IMR-90 (cell line): ENCODE measurements around the gene GRB10. TPM values are rescaled to one million over a fixed set of nuclear protein-coding genes. Genes with fewer than 3 reads are reported as not detected.
A peak's percentile ranks its signal among the peaks of the same experiment; 100 is the strongest.

Source experiments
- ATAC-seq: fragments of 200-7000 bp; cut with Tn5 transposase; 2 replicates; pipeline ENCODE4 v1.9.1; 2020; ENCODE audit warnings: low read depth, mild to moderate bottlenecking, moderate library complexity
- BruUV-seq: library from RNA; stranded (reverse); fragments of 400-500 nt; replicated peaks from 2 replicates; lab custom pipeline; 2021; lab: Mats Ljungman, UMichigan
- CTCF ChIA-PET: fragments of 300-600 bp; formaldehyde crosslinking; extraction: SDS; loops from one replicate; lab custom pipeline; 2021; ENCODE audit warnings: antibody characterized with exemption; lab: Yijun Ruan, JAX
- POLR2A ChIA-PET: fragments of 300-600 bp; sonication (Branson Sonifier 250); formaldehyde crosslinking; loops from one replicate; lab custom pipeline; 2022; ENCODE audit warnings: antibody characterized with exemption; ENCODE audit not compliant: unreplicated experiment; lab: Charles Lee
- DNase-seq: peaks from one replicate; pipeline ENCODE4 v3.0.0; 2013
- H2AFZ ChIP-seq: replicated peaks from 2 replicates; pipeline ENCODE3; 2013; ENCODE audit warnings: low read length, mild to moderate bottlenecking; ENCODE audit not compliant: poor library complexity
- H2AK5ac ChIP-seq: 2 replicates; pipeline ENCODE4 v1.6.1; 2013; ENCODE audit warnings: low read depth, low read length, inconsistent platforms
- H2AK9ac ChIP-seq: replicated peaks from 2 replicates; pipeline ENCODE3; 2013; ENCODE audit warnings: mild to moderate bottlenecking, low read depth, low read length, moderate library complexity; ENCODE audit not compliant: poor library complexity
- H2BK120ac ChIP-seq: 2 replicates; pipeline ENCODE4 v1.6.1; 2013; ENCODE audit warnings: low read depth, low read length, inconsistent platforms
- H2BK15ac ChIP-seq: 3 replicates; pipeline ENCODE4 v1.6.1; 2013; ENCODE audit warnings: low read depth, low read length, inconsistent platforms
- H2BK20ac ChIP-seq: 2 replicates; pipeline ENCODE4 v1.6.1; 2013; ENCODE audit warnings: low read depth, mild to moderate bottlenecking, inconsistent platforms, low read length, moderate library complexity
- H2BK5ac ChIP-seq: 2 replicates; pipeline ENCODE4 v1.6.1; 2013; ENCODE audit warnings: mild to moderate bottlenecking, low read depth, low read length, inconsistent platforms; ENCODE audit not compliant: poor library complexity, severe bottlenecking
- H3K14ac ChIP-seq: replicated peaks from 2 replicates; pipeline ENCODE4 v1.6.1; 2013; ENCODE audit warnings: low read depth, low read length, inconsistent platforms
- H3K18ac ChIP-seq: 2 replicates; pipeline ENCODE4 v1.6.1; 2013; ENCODE audit warnings: low read depth, low read length, control low read depth
- H3K23ac ChIP-seq: 2 replicates; pipeline ENCODE4 v1.6.1; 2013; ENCODE audit warnings: low read depth, low read length, inconsistent platforms
- H3K27ac ChIP-seq: 2 replicates; pipeline ENCODE4 v1.5.1; 2013; ENCODE audit warnings: mild to moderate bottlenecking, control low read depth, low read length; ENCODE audit not compliant: insufficient read depth
- H3K27me3 ChIP-seq: 2 replicates; pipeline ENCODE4 v1.6.1; 2013; ENCODE audit warnings: low read length; ENCODE audit not compliant: control insufficient read depth, insufficient read depth
- H3K36me3 ChIP-seq: 2 replicates; pipeline ENCODE4 v1.6.1; 2013; ENCODE audit warnings: low read length, mixed read lengths; ENCODE audit not compliant: control insufficient read depth, insufficient read depth
- H3K4ac ChIP-seq: 2 replicates; pipeline ENCODE4 v1.6.1; 2013; ENCODE audit warnings: low read depth, low read length, inconsistent platforms
- H3K4me1 ChIP-seq: 2 replicates; pipeline ENCODE4 v1.6.1; 2013; ENCODE audit warnings: low read length, mixed read lengths; ENCODE audit not compliant: control insufficient read depth, insufficient read depth
- H3K4me2 ChIP-seq: 2 replicates; pipeline ENCODE4 v1.6.1; 2013; ENCODE audit warnings: low read depth, mild to moderate bottlenecking, control low read depth, low read length, moderate library complexity
- H3K4me3 ChIP-seq: 2 replicates; pipeline ENCODE4 v1.5.1; 2013; ENCODE audit warnings: low read depth, mild to moderate bottlenecking, control low read depth, low read length, moderate library complexity; ENCODE audit not compliant: insufficient read depth
- H3K56ac ChIP-seq: 2 replicates; pipeline ENCODE4 v1.6.1; 2013; ENCODE audit warnings: low read length, inconsistent platforms; ENCODE audit not compliant: insufficient read depth; ENCODE audit errors: extremely low read depth
- H3K79me1 ChIP-seq, 2 experiments: 2 replicates each; pipeline ENCODE4 v1.6.1; 2013; ENCODE audit warnings: low read length in 2 of 2, inconsistent platforms in 1 of 2, low read depth in 1 of 2
- H3K9ac ChIP-seq: 2 replicates; pipeline ENCODE4 v1.6.1; 2013; ENCODE audit warnings: low read depth, low read length, control low read depth
- H3K9me1 ChIP-seq: 2 replicates; pipeline ENCODE4 v1.6.1; 2013; ENCODE audit warnings: low read length, inconsistent platforms; ENCODE audit not compliant: insufficient read depth
- H3K9me3 ChIP-seq: 2 replicates; pipeline ENCODE4 v1.6.1; 2013; ENCODE audit warnings: low read length; ENCODE audit not compliant: control insufficient read depth, insufficient read depth
- H4K20me1 ChIP-seq: 2 replicates; pipeline ENCODE4 v1.6.1; 2013; ENCODE audit warnings: low read length, inconsistent platforms; ENCODE audit not compliant: insufficient read depth
- H4K5ac ChIP-seq: 2 replicates; pipeline ENCODE4 v1.6.1; 2013; ENCODE audit warnings: mild to moderate bottlenecking, low read depth, low read length, control low read depth
- H4K8ac ChIP-seq, 2 experiments: 2 replicates each; pipeline ENCODE4 v1.6.1; 2013; ENCODE audit warnings: low read depth in 2 of 2, low read length in 2 of 2, control low read depth in 1 of 2, inconsistent platforms in 1 of 2
- H4K91ac ChIP-seq: 2 replicates; pipeline ENCODE4 v1.6.1; 2013; ENCODE audit warnings: low read depth, low read length, inconsistent platforms; ENCODE audit not compliant: insufficient read depth
- BHLHE40 ChIP-seq: fragments of 150-350 bp; IDR thresholded peaks from 2 replicates; pipeline ENCODE4 v1.6.1; 2016; ENCODE audit warnings: mild to moderate bottlenecking, low read depth, low read length
- CHD1 ChIP-seq: IDR thresholded peaks from 2 replicates; pipeline ENCODE4 v1.6.1; 2012; ENCODE audit warnings: low read depth, low read length, improper control_type of control experiment
- FOS ChIP-seq: fragments of 150-350 bp; IDR thresholded peaks from 2 replicates; pipeline ENCODE4 v1.6.1; 2016; ENCODE audit warnings: low read depth, low read length
- MXI1 ChIP-seq: IDR thresholded peaks from 2 replicates; pipeline ENCODE4 v1.6.1; 2012; ENCODE audit warnings: low read depth, mild to moderate bottlenecking, low read length, moderate library complexity, borderline replicate concordance
- NFE2L2 ChIP-seq: fragments of 150-350 bp; IDR thresholded peaks from 2 replicates; pipeline ENCODE4 v1.6.1; 2016; ENCODE audit warnings: low read depth, mild to moderate bottlenecking, low read length
- RFX5 ChIP-seq: IDR thresholded peaks from 2 replicates; pipeline ENCODE4 v1.8.0; 2012; ENCODE audit warnings: low read depth, mild to moderate bottlenecking, low read length, moderate library complexity
- SMC3 ChIP-seq: fragments of 150-350 bp; IDR thresholded peaks from 2 replicates; pipeline ENCODE4 v1.6.1; 2016; ENCODE audit warnings: low read depth, mild to moderate bottlenecking, antibody characterized with exemption, low read length, moderate library complexity
- WGBS, 2 experiments: methylation state at CpG; one replicate each; pipeline versions ENCODE4 v1.1.5 to v1.1.7; 2013; ENCODE audit warnings: missing lambda C conversion rate in 2 of 2; ENCODE audit not compliant: insufficient read length in 1 of 2; ENCODE audit errors: extremely low coverage in 2 of 2; 5-methylcytosine and 5-hydroxymethylcytosine counted together
- dilution Hi-C: fragments of 300-500 bp; cut with HindIII; formaldehyde crosslinking; loops from one replicate; pipeline ENCODE4 v1.14.3; 2018; ENCODE audit warnings: low sequenced_read_pairs; ENCODE audit not compliant: unreplicated experiment
- in situ Hi-C: fragments of 300-500 bp; cut with MboI; formaldehyde crosslinking; loops from 3 replicates; pipeline ENCODE4 v1.14.3; 2019; ENCODE audit warnings: low sequenced_read_pairs, inconsistent platforms, mixed read lengths
- intact Hi-C: fragments of 100-400 bp; cut with micrococcal nuclease; formaldehyde crosslinking; loops from 2 replicates; pipeline ENCODE4 v1.10.0; 2022
- polyA plus RNA-seq, 3 experiments: library from polyadenylated mRNA; depleted of rRNA; stranded (reverse); fragments of >200 nt; gene quantifications; 2 replicates each; pipeline ENCODE4 v1.2.3, GENCODE V29; 2012; ENCODE audit warnings: low replicate concordance in 1 of 3
- total RNA-seq: library from RNA; depleted of rRNA; stranded (reverse); fragments of >200 nt; gene quantifications from 2 replicates; pipeline ENCODE4 v1.2.3, GENCODE V29; 2012
- TF ChIP-seq, protein P1 (sequence below): conservative IDR thresholded peaks from 2 replicates; pipeline ENCODE4 v1.5.1; 2012; ENCODE audit warnings: mild to moderate bottlenecking, low read depth, low read length, improper control_type of control experiment
- TF ChIP-seq, protein P2 (sequence below): fragments of 150-350 bp; IDR thresholded peaks from 2 replicates; pipeline ENCODE4 v1.6.1; 2016; ENCODE audit warnings: low read depth, mild to moderate bottlenecking, low read length, moderate library complexity, borderline replicate concordance
- TF ChIP-seq, protein P3 (sequence below): fragments of 150-350 bp; IDR thresholded peaks from 2 replicates; pipeline ENCODE4 v1.6.1; 2017; ENCODE audit warnings: mild to moderate bottlenecking, antibody characterized with exemption, low read length, low read depth

GRB10 gene
- total and polyA plus RNA-seq, 2 of the 4 experiments (the other 2 are of a cell fraction), result 6.3 to 15.1 TPM

DNA sequence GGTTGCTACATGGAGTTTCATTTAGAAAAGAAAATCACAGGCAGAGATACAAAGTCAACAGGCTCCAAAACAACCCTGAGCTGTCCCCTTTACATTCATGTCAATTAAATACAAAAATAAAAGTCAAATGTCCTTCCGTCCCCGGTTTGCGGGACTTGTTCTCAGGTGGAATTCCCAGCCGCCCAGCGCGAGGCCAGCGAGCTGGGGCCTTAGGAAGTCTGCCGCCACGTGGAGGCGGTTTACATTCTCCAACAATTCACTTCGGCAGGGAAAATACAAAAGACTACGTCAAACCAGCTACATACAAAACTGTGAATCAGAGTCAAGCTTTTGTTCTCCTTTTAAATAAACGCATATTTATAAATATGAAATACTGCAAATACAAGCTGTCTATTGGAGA is 192.2 kb downstream of the GRB10 start:
- no peak overlapping the region for H3K4me3 ChIP-seq
- no peaks in the 10 kb centered on the region for H3K27me3 ChIP-seq
- no peak overlapping the region for H4K5ac ChIP-seq
- peaks cover 2% of the 10 kb centered on the region; the same call in 1 of the 2 replicates for H3K9me1 ChIP-seq
- in situ Hi-C loops, result no loop called here
- H3K9me3 ChIP-seq, result no peaks in the 10 kb centered on the region
- no peak overlapping the region for H3K9ac ChIP-seq
- no peak overlapping the region for H4K91ac ChIP-seq
- H2AK9ac ChIP-seq, result no peak overlapping the region
- dilution Hi-C loops, result no loop called here
- no peak overlapping the region for H2BK120ac ChIP-seq
- TF ChIP-seq BHLHE40 (no peak), MXI1 (no peak), NFE2L2 (no peak), CHD1 (no peak), SMC3 (no peak), FOS (no peak), RFX5 (no peak)
- TF ChIP-seq, protein P1, sequence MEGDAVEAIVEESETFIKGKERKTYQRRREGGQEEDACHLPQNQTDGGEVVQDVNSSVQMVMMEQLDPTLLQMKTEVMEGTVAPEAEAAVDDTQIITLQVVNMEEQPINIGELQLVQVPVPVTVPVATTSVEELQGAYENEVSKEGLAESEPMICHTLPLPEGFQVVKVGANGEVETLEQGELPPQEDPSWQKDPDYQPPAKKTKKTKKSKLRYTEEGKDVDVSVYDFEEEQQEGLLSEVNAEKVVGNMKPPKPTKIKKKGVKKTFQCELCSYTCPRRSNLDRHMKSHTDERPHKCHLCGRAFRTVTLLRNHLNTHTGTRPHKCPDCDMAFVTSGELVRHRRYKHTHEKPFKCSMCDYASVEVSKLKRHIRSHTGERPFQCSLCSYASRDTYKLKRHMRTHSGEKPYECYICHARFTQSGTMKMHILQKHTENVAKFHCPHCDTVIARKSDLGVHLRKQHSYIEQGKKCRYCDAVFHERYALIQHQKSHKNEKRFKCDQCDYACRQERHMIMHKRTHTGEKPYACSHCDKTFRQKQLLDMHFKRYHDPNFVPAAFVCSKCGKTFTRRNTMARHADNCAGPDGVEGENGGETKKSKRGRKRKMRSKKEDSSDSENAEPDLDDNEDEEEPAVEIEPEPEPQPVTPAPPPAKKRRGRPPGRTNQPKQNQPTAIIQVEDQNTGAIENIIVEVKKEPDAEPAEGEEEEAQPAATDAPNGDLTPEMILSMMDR, result no peak
- TF ChIP-seq, protein P2, sequence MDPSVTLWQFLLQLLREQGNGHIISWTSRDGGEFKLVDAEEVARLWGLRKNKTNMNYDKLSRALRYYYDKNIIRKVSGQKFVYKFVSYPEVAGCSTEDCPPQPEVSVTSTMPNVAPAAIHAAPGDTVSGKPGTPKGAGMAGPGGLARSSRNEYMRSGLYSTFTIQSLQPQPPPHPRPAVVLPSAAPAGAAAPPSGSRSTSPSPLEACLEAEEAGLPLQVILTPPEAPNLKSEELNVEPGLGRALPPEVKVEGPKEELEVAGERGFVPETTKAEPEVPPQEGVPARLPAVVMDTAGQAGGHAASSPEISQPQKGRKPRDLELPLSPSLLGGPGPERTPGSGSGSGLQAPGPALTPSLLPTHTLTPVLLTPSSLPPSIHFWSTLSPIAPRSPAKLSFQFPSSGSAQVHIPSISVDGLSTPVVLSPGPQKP, result no peak
- TF ChIP-seq, protein P3, sequence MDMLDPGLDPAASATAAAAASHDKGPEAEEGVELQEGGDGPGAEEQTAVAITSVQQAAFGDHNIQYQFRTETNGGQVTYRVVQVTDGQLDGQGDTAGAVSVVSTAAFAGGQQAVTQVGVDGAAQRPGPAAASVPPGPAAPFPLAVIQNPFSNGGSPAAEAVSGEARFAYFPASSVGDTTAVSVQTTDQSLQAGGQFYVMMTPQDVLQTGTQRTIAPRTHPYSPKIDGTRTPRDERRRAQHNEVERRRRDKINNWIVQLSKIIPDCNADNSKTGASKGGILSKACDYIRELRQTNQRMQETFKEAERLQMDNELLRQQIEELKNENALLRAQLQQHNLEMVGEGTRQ, result no peak
- no peaks in the 10 kb centered on the region for H3K79me1 ChIP-seq
- H3K27ac ChIP-seq, result no peak overlapping the region
- ChIA-PET CTCF (interaction anchor here (0.7 kb wide), 1 partner anchor 551 kb away, joined by 9 read pairs; no protein-coding TSS in a partner anchor), POLR2A (interaction anchor here (0.6 kb wide), 1 partner anchor 60 kb away, joined by 3 read pairs; no protein-coding TSS in a partner anchor)
- no peak overlapping the region for H3K4me2 ChIP-seq
- peaks cover 15% of the 10 kb centered on the region for H3K36me3 ChIP-seq
- H2BK5ac ChIP-seq, result no peak overlapping the region
- no peak overlapping the region for H2AK5ac ChIP-seq
- no peaks in the 10 kb centered on the region for H3K4me1 ChIP-seq
- no peak overlapping the region for H3K4ac ChIP-seq
- DNase-seq, result no peak
- no peak overlapping the region for H2BK20ac ChIP-seq
- no peak for ATAC-seq
- no peak overlapping the region for H3K23ac ChIP-seq
- WGBS, 2 experiments, result 97% methylated on average over 8 of the region's 13 CpGs; no CpG with 5 or more reads in 1 of the 2 experiments
- H2BK15ac ChIP-seq, result no peak overlapping the region
- H4K8ac ChIP-seq, result no peak overlapping the region
- BruUV-seq, result TSS peak; percentile 62
- intact Hi-C loops, result no loop called here
- no peak overlapping the region for H3K14ac ChIP-seq
- no peaks in the 10 kb centered on the region; the same call in 1 of the 2 replicates for H4K20me1 ChIP-seq
- no peak overlapping the region for H3K56ac ChIP-seq
- H3K18ac ChIP-seq, result no peak overlapping the region
- H2AFZ ChIP-seq, result no peak overlapping the region
